MCF 10A (cell line): ENCODE results near the gene MAML2. TPM values are rescaled to one million over a fixed set of nuclear protein-coding genes. Genes with fewer than 3 reads are reported as not detected.
A peak's percentile ranks its signal among the peaks of the same experiment; 100 is the strongest.

Experiments
- BruUV-seq: library from RNA; stranded (reverse); fragments of 400-500 nt; replicated peaks from 2 replicates; lab custom pipeline; 2021; lab: Mats Ljungman, UMichigan
- CTCF ChIA-PET: fragments of 300-600 bp; sonication (Branson Sonifier 250); formaldehyde crosslinking; extraction: SDS; loops from one replicate; lab custom pipeline; 2021; ENCODE audit warnings: antibody characterized with exemption, inconsistent platforms; lab: Yijun Ruan, JAX
- POLR2A ChIA-PET: fragments of 300-600, 350-650 bp; sonication (Branson Sonifier 250); formaldehyde crosslinking; extraction: SDS; loops from one replicate; lab custom pipeline; 2020; ENCODE audit warnings: antibody characterized with exemption, inconsistent platforms; lab: Yijun Ruan, JAX
- DNase-seq: peaks from one replicate; pipeline ENCODE4 v3.0.0-alpha.2; 2018; ENCODE audit not compliant: unreplicated experiment
- H3K27ac Mint-ChIP-seq: one replicate; pipeline ENCODE4 v1.8.0; 2022; ENCODE audit warnings: mild to moderate bottlenecking, low read depth, mixed read lengths; ENCODE audit not compliant: unreplicated experiment
- H3K27me3 Mint-ChIP-seq: one replicate; pipeline ENCODE4 v1.8.0; 2022; ENCODE audit warnings: mixed read lengths; ENCODE audit not compliant: insufficient read depth, unreplicated experiment
- H3K36me3 Mint-ChIP-seq: one replicate; pipeline ENCODE4 v1.8.0; 2022; ENCODE audit warnings: mild to moderate bottlenecking, moderate library complexity, mixed read lengths; ENCODE audit not compliant: insufficient read depth, unreplicated experiment
- H3K4me1 Mint-ChIP-seq: one replicate; pipeline ENCODE4 v1.8.0; 2022; ENCODE audit warnings: mixed read lengths; ENCODE audit not compliant: insufficient read depth, unreplicated experiment
- H3K4me3 Mint-ChIP-seq: one replicate; pipeline ENCODE4 v1.8.0; 2022; ENCODE audit warnings: mild to moderate bottlenecking, moderate library complexity, mixed read lengths; ENCODE audit not compliant: unreplicated experiment
- H3K9me3 Mint-ChIP-seq: one replicate; pipeline ENCODE4 v1.8.0; 2022; ENCODE audit warnings: mixed read lengths; ENCODE audit not compliant: unreplicated experiment
- intact Hi-C: fragments of 100-400 bp; cut with micrococcal nuclease; formaldehyde crosslinking; loops from 2 replicates; pipeline ENCODE4 v1.14.1; 2022
- total RNA-seq: library from RNA; stranded (reverse); gene quantifications from 2 replicates; pipeline ENCODE4 v1.2.3, GENCODE V29; 2022
- TF ChIP-seq, protein P1 (sequence below): fragments of 200-600 bp; IDR thresholded peaks from one replicate; pipeline ENCODE4 v1.8.0; 2022; ENCODE audit warnings: antibody characterized with exemption, mild to moderate bottlenecking; ENCODE audit not compliant: unreplicated experiment

The MAML2 gene
- total RNA-seq, 1 experiment from 2014 or later, result 8.6 TPM

GRCh38 chr11:96102664-96103078 is 240.3 kb downstream of the MAML2 start:
- TF ChIP-seq, protein P1, sequence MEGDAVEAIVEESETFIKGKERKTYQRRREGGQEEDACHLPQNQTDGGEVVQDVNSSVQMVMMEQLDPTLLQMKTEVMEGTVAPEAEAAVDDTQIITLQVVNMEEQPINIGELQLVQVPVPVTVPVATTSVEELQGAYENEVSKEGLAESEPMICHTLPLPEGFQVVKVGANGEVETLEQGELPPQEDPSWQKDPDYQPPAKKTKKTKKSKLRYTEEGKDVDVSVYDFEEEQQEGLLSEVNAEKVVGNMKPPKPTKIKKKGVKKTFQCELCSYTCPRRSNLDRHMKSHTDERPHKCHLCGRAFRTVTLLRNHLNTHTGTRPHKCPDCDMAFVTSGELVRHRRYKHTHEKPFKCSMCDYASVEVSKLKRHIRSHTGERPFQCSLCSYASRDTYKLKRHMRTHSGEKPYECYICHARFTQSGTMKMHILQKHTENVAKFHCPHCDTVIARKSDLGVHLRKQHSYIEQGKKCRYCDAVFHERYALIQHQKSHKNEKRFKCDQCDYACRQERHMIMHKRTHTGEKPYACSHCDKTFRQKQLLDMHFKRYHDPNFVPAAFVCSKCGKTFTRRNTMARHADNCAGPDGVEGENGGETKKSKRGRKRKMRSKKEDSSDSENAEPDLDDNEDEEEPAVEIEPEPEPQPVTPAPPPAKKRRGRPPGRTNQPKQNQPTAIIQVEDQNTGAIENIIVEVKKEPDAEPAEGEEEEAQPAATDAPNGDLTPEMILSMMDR, result no peak
- Mint-ChIP-seq H3K9me3 (no peaks in the 10 kb centered on the region), H3K4me3 (no peak overlapping the region), H3K27me3 (no peaks in the 10 kb centered on the region), H3K4me1 (peaks cover 33% of the 10 kb centered on the region), H3K27ac (peak overlapping the region; percentile 66), H3K36me3 (peaks cover 6% of the 10 kb centered on the region)
- ChIA-PET POLR2A (interaction anchor here (0.5 to 1.0 kb wide), 2 partner anchors 31 to 79 kb away, joined by 4 to 5 read pairs; no protein-coding TSS in a partner anchor), CTCF (interaction anchor here (0.7 kb wide), 1 partner anchor 21 kb away, joined by 3 read pairs; no protein-coding TSS in a partner anchor)
- intact Hi-C loops, result no loop called here
- no peak for DNase-seq
- BruUV-seq, result no TSS peak

DNA sequence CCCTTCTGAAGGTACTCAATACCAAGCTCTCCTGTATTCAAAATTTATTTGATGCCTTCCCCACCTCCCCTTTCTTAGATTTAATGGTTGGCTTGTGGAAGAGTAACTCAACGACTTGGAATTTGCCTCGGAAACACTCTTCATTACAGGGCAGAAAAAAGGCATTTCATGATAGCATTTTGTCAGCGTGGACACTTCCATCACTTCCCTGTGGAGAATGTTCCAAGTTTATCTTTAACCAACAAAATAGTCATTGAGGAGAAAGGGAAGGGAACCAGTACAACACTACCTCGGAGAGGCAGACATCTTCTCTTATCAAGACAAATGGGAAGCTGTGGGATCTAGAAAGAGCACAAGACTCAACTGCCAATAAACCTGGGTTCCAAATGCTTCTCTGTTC is 241.8 kb downstream of the MAML2 start:
- DNase-seq, result no peak
- Mint-ChIP-seq H3K27ac (no peak overlapping the region), H3K4me3 (no peak overlapping the region), H3K4me1 (peaks cover 33% of the 10 kb centered on the region), H3K27me3 (no peaks in the 10 kb centered on the region), H3K9me3 (no peaks in the 10 kb centered on the region), H3K36me3 (peaks cover 6% of the 10 kb centered on the region)
- TF ChIP-seq, protein P1, result no peak
- POLR2A ChIA-PET, result interaction anchor here (0.7 kb wide), 1 partner anchor 13 kb away, joined by 3 read pairs; no protein-coding TSS in a partner anchor
- no TSS peak for BruUV-seq
- intact Hi-C loops, result no loop called here
- CTCF ChIA-PET, result interaction anchor here (0.5 to 1.8 kb wide), 3 partner anchors 9 to 242 kb away, joined by 3 to 5 read pairs (median 3); no protein-coding TSS in a partner anchor

GRCh38 chr11:96098511-96099241 is 244.3 kb downstream of the MAML2 start:
- no peaks in the 10 kb centered on the region for H3K9me3 Mint-ChIP-seq
- TF ChIP-seq, protein P1, result no peak
- H3K27me3 Mint-ChIP-seq, result no peaks in the 10 kb centered on the region
- no peak overlapping the region for H3K4me3 Mint-ChIP-seq
- peaks cover 31% of the 10 kb centered on the region for H3K4me1 Mint-ChIP-seq
- peak; percentile 50 for DNase-seq
- peak overlapping the region; percentile 87 for H3K27ac Mint-ChIP-seq
- no TSS peak for BruUV-seq
- ChIA-PET POLR2A (interaction anchor here (0.6 kb wide), 1 partner anchor 274 kb away, joined by 4 read pairs; no protein-coding TSS in a partner anchor), CTCF (interaction anchor here (1.5 kb wide), 1 partner anchor 10 kb away, joined by 4 read pairs; no protein-coding TSS in a partner anchor)
- intact Hi-C loops, result no loop called here
- peaks cover 6% of the 10 kb centered on the region for H3K36me3 Mint-ChIP-seq

DNA sequence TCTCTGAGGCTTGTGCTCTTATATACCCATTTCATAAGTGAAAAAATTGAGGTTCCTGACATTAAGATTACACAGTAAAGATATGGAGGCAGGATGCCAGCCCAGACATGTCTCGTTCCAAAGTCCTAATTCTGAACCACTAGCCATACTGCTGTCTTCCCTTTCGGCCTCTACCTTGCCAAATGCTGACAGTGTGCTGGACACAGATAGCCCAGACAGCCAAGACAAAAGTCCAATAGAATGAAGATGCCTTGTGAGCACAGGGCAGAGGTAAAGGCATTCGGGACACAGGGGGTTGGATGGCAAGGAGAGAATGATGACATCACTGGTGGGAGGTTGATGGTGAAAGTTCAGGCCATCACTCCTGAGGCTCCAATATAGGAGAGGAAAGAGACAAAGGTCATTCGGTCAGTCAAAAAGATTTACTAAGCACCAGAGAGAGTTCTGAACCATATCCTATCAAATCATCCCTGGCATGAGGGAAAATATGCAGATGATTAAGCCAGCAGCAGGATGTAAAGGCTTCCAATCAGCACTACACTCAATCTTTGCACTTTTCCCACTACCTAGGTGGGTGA is 245.1 kb downstream of the MAML2 start:
- DNase-seq, result no peak
- H3K27ac Mint-ChIP-seq, result peak overlapping the region; percentile 87
- H3K27me3 Mint-ChIP-seq, result no peaks in the 10 kb centered on the region
- H3K36me3 Mint-ChIP-seq, result peaks cover 11% of the 10 kb centered on the region
- ChIA-PET CTCF (interaction anchor here (1.1 to 1.5 kb wide), 2 partner anchors 9 to 10 kb away, joined by 3 to 4 read pairs; no protein-coding TSS in a partner anchor), POLR2A (interaction anchor here (0.6 to 1.0 kb wide), 2 partner anchors 12 to 274 kb away, joined by 3 to 4 read pairs; no protein-coding TSS in a partner anchor)
- peaks cover 23% of the 10 kb centered on the region for H3K4me1 Mint-ChIP-seq
- H3K9me3 Mint-ChIP-seq, result no peaks in the 10 kb centered on the region
- TF ChIP-seq, protein P1, result no peak
- H3K4me3 Mint-ChIP-seq, result no peak overlapping the region
- intact Hi-C loops, result no loop called here
- no TSS peak for BruUV-seq
